ENCODE measurements around the gene NPHP4. TPM values are rescaled to one million over a fixed set of nuclear protein-coding genes. Genes with fewer than 3 reads are reported as not detected.

Gene NPHP4
- total RNA-seq, 1 donor from 2014 or later = 3.7 TPM

- H3K4me1 ChIP-seq = peaks cover 9% of the 10 kb centered on the region
- H3K4me3 ChIP-seq = no peak overlapping the region
- intact Hi-C loops (cut with micrococcal nuclease) = no loop called here
- no peak for TF ChIP-seq CTCF (IDR thresholded peaks at IDR 0.05; ENCODE audit: borderline replicate concordance)
- peaks cover 27% of the 10 kb centered on the region for H3K36me3 ChIP-seq
- DNase-seq = no peak
- H3K9me3 ChIP-seq (replicated peaks) = no peaks in the 10 kb centered on the region
- H3K27me3 ChIP-seq (ENCODE audit: low read depth) = no peaks in the 10 kb centered on the region
- H3K27ac ChIP-seq (replicated peaks) = no peak overlapping the region
Observed at GRCh38 chr1:5887349-5887970, 104.8 kb downstream of the NPHP4 start.

GRCh38 chr1:5886541-5887348 is 105.5 kb downstream of the NPHP4 start:
- H3K4me1 ChIP-seq = peaks cover 9% of the 10 kb centered on the region
- intact Hi-C loops (cut with micrococcal nuclease) = no loop called here
- TF ChIP-seq CTCF (IDR thresholded peaks at IDR 0.05; ENCODE audit: borderline replicate concordance) = no peak

GRCh38 chr1:5886140-5886483 is 106.1 kb downstream of the NPHP4 start:
- H3K27ac ChIP-seq (replicated peaks) = no peak overlapping the region
- H3K4me1 ChIP-seq = peaks cover 9% of the 10 kb centered on the region
- DNase-seq = no peak
- intact Hi-C loops (cut with micrococcal nuclease) = no loop called here
- no peaks in the 10 kb centered on the region for H3K9me3 ChIP-seq (replicated peaks)
- H3K4me3 ChIP-seq = no peak overlapping the region
- H3K27me3 ChIP-seq (ENCODE audit: low read depth) = no peaks in the 10 kb centered on the region
- peaks cover 31% of the 10 kb centered on the region for H3K36me3 ChIP-seq
- TF ChIP-seq CTCF (IDR thresholded peaks at IDR 0.05; ENCODE audit: borderline replicate concordance) = no peak

More at GRCh38 chr1:5886541-5887348, 105.5 kb downstream of the NPHP4 start:
- Histone ChIP-seq H3K36me3 (peaks cover 27% of the 10 kb centered on the region), H3K9me3 (replicated peaks) (no peaks in the 10 kb centered on the region), H3K27ac (replicated peaks) (no peak overlapping the region), H3K27me3 (ENCODE audit: low read depth) (no peaks in the 10 kb centered on the region), H3K4me3 (no peak overlapping the region)
- no peak for DNase-seq

GRCh38 chr1:5885471-5886139 is 106.6 kb downstream of the NPHP4 start:
- no peaks in the 10 kb centered on the region for H3K9me3 ChIP-seq (replicated peaks)
- peaks cover 35% of the 10 kb centered on the region for H3K36me3 ChIP-seq
- peaks cover 9% of the 10 kb centered on the region for H3K4me1 ChIP-seq
- no peak for DNase-seq
- no peaks in the 10 kb centered on the region for H3K27me3 ChIP-seq (ENCODE audit: low read depth)
- intact Hi-C loops (cut with micrococcal nuclease) = no loop called here
- no peak for TF ChIP-seq CTCF (IDR thresholded peaks at IDR 0.05; ENCODE audit: borderline replicate concordance)
- no peak overlapping the region for H3K27ac ChIP-seq (replicated peaks)
- no peak overlapping the region for H3K4me3 ChIP-seq

- no peak for TF ChIP-seq CTCF (IDR thresholded peaks at IDR 0.05; ENCODE audit: borderline replicate concordance)
- peaks cover 13% of the 10 kb centered on the region for H3K9me3 ChIP-seq (replicated peaks)
- H3K36me3 ChIP-seq = peaks cover 40% of the 10 kb centered on the region
- no peak for DNase-seq
- H3K4me3 ChIP-seq = no peak overlapping the region
- peaks cover 9% of the 10 kb centered on the region for H3K4me1 ChIP-seq
- intact Hi-C loops (cut with micrococcal nuclease) = no loop called here
- no peaks in the 10 kb centered on the region for H3K27me3 ChIP-seq (ENCODE audit: low read depth)
- H3K27ac ChIP-seq (replicated peaks) = no peak overlapping the region
Observed at GRCh38 chr1:5884110-5884509, 108.1 kb downstream of the NPHP4 start.

All from left ventricle myocardium inferior (tissue), 1 donor.